ENCODE measurements around the gene EDN2. TPM values are rescaled to one million over a fixed set of nuclear protein-coding genes. Genes with fewer than 3 reads are reported as not detected.

EDN2 gene
- total RNA-seq, 3 donors from 2014 or later (not counting 1 experiment from before 2014, with no cell fraction given): 0.29 to 0.93 (median 0.64) TPM

- WGBS (ENCODE audit: insufficient coverage): 79% methylated on average over 18 of the region's 21 CpGs
- H3K27me3 Mint-ChIP-seq (ENCODE audit: low read depth in 2 of 2): peaks cover 15 to 25% of the 10 kb centered on the region in 2 donors
- no peak overlapping the region for H3K4me3 Mint-ChIP-seq
- H3K4me1 ChIP-seq (ENCODE audit: control insufficient read depth, insufficient read depth, low read length): no peaks in the 10 kb centered on the region
- intact Hi-C loops (cut with micrococcal nuclease): no loop called here
- H3K36me3 Mint-ChIP-seq: no peaks in the 10 kb centered on the region
- H3K36me3 ChIP-seq (ENCODE audit: control insufficient read depth, insufficient read depth, low read length): no peaks in the 10 kb centered on the region
- no peaks in the 10 kb centered on the region for H3K9me3 Mint-ChIP-seq
- H3K9me3 ChIP-seq (ENCODE audit: control insufficient read depth, insufficient read depth, low read length): no peaks in the 10 kb centered on the region
- H3K4me3 ChIP-seq (ENCODE audit: low read length): no peak overlapping the region
- H3K27me3 ChIP-seq (ENCODE audit: control insufficient read depth, insufficient read depth, low read length): peaks cover 2% of the 10 kb centered on the region
- ATAC-seq (no peak), DNase-seq (no peak)
- no peak overlapping the region for H3K27ac ChIP-seq (ENCODE audit: low read length)
- H3K4me1 Mint-ChIP-seq: peaks cover 0 to 7% of the 10 kb centered on the region in 2 donors
- no peak for TF ChIP-seq CTCF (IDR thresholded peaks at IDR 0.05)
- H3K27ac Mint-ChIP-seq: no peak overlapping the region
These were observed 1.3 kb downstream of the EDN2 start for GRCh38 chr1:41483001-41483850.

GRCh38 chr1:41482001-41482765 is 2.3 kb downstream of the EDN2 start:
- no peak overlapping the region for H3K4me3 Mint-ChIP-seq
- intact Hi-C loops (cut with micrococcal nuclease): no loop called here
- no peak overlapping the region for H3K27ac Mint-ChIP-seq
- no peaks in the 10 kb centered on the region for H3K9me3 Mint-ChIP-seq
- H3K4me1 Mint-ChIP-seq: peaks cover 0 to 7% of the 10 kb centered on the region in 2 donors
- whole genome bisulfite sequencing (ENCODE audit: insufficient coverage): 78% methylated on average over 17 of the region's 18 CpGs
- Histone ChIP-seq H3K27ac (ENCODE audit: low read length) (no peak overlapping the region), H3K4me1 (ENCODE audit: control insufficient read depth, insufficient read depth, low read length) (no peaks in the 10 kb centered on the region), H3K9me3 (ENCODE audit: control insufficient read depth, insufficient read depth, low read length) (no peaks in the 10 kb centered on the region), H3K36me3 (ENCODE audit: control insufficient read depth, insufficient read depth, low read length) (no peaks in the 10 kb centered on the region), H3K4me3 (ENCODE audit: low read length) (no peak overlapping the region), H3K27me3 (ENCODE audit: control insufficient read depth, insufficient read depth, low read length) (peaks cover 2% of the 10 kb centered on the region)
- H3K27me3 Mint-ChIP-seq (ENCODE audit: low read depth in 2 of 2): peaks cover 13 to 25% of the 10 kb centered on the region in 2 donors
- ATAC-seq: no peak
- TF ChIP-seq CTCF (IDR thresholded peaks at IDR 0.05): no peak
- DNase-seq: no peak
- H3K36me3 Mint-ChIP-seq: no peaks in the 10 kb centered on the region

DNA sequence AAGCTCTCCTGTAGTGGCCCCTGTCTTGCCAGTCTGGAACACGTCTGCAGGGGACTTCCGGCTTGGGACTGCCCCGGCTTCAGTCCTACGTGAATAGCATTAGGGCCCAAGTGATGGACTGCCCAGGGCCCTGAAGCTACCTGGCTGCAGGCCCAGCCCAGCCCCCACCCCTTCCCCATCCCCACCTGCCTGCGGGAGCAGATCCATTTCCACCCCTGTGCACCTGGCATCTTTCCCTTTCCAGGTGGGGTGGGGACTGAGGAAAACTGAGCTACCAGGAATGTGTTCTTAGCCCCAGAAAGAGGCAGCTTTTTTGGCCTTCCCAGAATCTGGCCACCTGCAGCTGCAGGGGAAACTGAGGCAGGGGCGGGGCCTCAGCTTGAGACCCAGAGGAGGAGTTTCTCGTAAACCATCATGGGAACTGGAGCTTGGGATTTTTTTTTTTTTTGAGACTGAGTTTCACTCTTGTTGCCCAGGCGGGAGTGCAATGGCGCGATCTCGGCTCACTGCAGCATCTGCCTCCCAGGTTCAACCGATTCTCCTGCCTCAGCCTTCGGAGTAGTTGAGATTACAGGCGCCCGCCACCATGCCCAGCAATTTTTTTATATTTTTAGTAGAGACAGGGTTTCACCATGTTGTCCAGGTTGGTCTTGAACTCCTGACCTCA is 3.2 kb downstream of the EDN2 start:
- Histone ChIP-seq H3K27ac (ENCODE audit: low read length) (no peak overlapping the region), H3K9me3 (ENCODE audit: control insufficient read depth, insufficient read depth, low read length) (no peaks in the 10 kb centered on the region), H3K27me3 (ENCODE audit: control insufficient read depth, insufficient read depth, low read length) (no peaks in the 10 kb centered on the region), H3K4me1 (ENCODE audit: control insufficient read depth, insufficient read depth, low read length) (no peaks in the 10 kb centered on the region), H3K36me3 (ENCODE audit: control insufficient read depth, insufficient read depth, low read length) (no peaks in the 10 kb centered on the region), H3K4me3 (ENCODE audit: low read length) (no peak overlapping the region)
- ATAC-seq (no peak), DNase-seq (no peak)
- WGBS (ENCODE audit: insufficient coverage): 90% methylated on average over 14 of the region's 15 CpGs
- peaks cover 7 to 18% of the 10 kb centered on the region in 2 donors for H3K27me3 Mint-ChIP-seq (ENCODE audit: low read depth in 2 of 2)
- no peak overlapping the region for H3K27ac Mint-ChIP-seq
- H3K9me3 Mint-ChIP-seq: no peaks in the 10 kb centered on the region
- H3K4me1 Mint-ChIP-seq: peaks cover 0 to 1% of the 10 kb centered on the region in 2 donors
- no peak overlapping the region for H3K4me3 Mint-ChIP-seq
- intact Hi-C loops (cut with micrococcal nuclease): no loop called here
- no peak for TF ChIP-seq CTCF (IDR thresholded peaks at IDR 0.05)
- H3K36me3 Mint-ChIP-seq: no peaks in the 10 kb centered on the region
